D341Med (cell line): ENCODE results near the gene UQCR10.
"Not testable (repeated sequence)": the region's sequence is repeated elsewhere in the genome, so short reads cannot be mapped to it uniquely, and the experiment has no call there.

ENCODE experiments used
- DNase-seq: peaks from one replicate; pipeline ENCODE4 v3.0.0; 2012; ENCODE audit warnings: low spot score

Gene UQCR10

GRCh38 chr22:29737251-29738117, 29.7 kb upstream of the UQCR10 start:
- no peak for DNase-seq

- no peak for DNase-seq
Observed at GRCh38 chr22:29738118-29738815, 28.9 kb upstream of the UQCR10 start.

DNA sequence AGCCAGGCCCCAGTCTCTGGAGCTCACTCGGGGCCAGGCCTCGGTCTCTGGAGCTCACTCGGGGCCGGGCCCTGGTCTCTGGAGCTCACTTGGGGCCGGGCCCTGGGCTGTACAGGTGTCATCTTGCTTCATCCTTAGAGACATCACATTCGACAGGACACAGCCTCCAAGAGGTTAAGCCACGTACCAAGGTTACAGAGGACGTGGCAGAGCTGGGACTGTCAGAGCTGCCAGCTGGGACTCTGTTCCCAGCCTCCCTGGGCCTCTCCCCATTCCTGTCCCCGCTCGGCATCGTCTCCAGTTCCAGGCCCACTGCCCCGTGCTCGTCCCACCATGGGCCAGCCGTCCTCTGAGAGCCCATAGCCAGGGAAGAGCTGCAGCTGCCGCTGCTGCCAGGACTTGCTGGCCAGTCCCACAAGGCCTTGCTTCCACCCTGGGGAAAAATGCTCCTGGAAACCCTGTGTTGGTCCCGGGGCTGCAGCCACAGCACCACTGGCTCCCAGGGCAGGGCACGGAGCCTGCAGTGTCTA, 27.8 kb upstream of the UQCR10 start:
- DNase-seq, result no peak

GRCh38 chr22:29740216-29740615, 27.0 kb upstream of the UQCR10 start:
- no peak for DNase-seq

DNA sequence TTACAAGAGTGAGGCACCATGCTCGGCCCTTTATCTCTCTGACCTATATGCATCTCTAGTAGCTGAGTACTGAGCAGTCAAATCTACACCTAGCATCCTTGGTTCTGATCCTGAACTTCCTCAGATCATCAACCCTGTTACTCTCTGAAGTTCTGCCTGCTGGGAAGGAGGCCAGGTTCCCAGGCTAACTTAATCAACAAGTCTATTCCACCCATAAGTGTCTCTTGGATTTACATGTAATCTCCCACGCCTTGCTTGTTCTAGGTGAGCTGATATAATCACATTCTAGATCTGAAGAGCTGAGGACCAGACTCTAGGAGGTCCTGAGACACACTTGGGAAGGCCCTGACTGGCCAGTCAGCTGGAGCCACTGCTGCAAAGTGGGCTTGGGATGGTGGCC, 25.2 kb upstream of the UQCR10 start:
- no peak for DNase-seq

- no peak for DNase-seq
Observed at GRCh38 chr22:29742326-29742725, 24.8 kb upstream of the UQCR10 start.

- peak; percentile 79 for DNase-seq
Observed at GRCh38 chr22:29744902-29745301, 22.3 kb upstream of the UQCR10 start.

DNA sequence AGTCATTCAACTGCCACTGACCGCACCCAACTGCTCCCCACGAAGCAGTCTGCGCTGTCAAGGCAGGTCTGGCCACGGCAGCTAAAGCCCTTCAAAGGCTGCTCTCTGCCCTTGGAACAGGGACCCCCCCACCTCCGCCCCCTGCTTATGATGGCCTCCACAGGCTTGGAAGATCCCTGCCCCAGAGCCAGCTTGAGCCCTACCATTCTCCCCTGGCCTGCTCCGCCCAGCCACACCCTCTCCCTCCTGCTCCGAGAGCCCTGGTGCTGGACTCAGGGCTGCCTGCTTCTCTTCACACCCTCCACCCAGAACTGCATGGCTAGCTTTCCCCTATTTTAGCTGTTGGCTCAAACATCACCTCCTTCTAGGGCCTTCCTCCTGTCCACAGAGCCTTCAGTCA, 19.3 kb upstream of the UQCR10 start:
- DNase-seq, result peak; percentile 15

GRCh38 chr22:29748248-29748893, 18.8 kb upstream of the UQCR10 start:
- DNase-seq, result peak; percentile 14

DNA sequence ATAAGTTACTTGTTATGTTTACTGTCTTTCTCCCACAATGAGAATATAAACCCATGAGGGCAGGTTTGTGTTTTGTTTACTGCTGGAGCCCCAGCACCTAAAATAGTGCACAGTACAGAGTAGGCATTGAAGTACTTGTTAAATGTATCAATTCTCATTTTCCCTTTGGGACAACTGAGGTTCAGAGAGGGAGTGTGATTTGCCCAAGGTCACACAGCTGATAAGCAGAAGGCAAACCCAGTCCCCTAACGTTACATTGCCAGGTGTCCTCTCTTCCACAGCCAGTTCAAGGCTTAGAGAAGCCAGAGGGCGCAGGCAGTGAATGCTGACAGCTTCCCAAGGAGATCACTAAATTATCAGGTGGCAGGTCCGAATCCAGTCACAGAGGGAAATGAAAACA, 17.1 kb upstream of the UQCR10 start:
- peak; percentile 7 for DNase-seq

DNA sequence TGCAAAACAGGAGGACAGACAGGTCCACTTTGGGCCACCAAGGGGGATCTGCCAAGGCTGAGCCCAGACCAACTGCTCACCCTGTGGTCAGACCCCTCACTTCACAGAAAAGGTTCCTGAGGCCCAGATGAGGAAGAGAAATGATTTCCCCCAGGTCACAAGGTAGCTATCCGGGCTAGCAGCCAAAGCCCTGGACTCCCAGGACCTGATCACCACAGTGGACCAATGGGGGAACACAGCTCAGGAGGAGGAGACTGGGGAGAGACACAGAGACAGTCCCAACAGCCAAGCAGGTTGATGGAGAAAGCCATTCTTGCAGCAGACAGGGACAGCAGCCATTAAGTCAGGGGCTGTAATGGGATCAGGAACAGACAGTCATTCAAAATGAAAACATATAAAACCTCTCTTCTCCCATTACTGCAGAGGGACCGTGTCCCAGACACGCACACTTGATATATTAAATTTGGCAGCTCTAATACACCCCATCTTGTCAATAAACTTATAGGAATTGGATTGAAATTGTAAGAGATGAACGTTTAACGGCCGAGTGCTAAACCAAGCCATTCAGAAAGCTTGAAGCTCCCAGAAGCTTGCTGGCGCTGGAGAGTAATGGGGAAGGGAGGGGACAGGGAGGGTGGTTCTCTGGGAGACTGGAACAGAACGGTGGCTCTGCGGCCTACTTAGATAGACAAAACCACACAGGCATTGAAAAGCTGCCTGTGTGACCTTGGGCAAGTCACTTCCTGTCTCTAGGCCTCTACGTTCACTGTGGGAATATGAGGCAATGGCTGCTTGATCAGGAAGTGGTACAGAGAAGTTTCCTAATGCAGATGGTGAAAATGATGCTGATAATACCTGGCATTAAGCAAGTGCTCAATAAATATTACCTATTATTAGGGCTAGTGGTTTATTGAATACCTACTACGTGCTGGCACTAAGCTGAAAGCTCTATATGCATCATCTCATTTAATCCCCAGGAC, 16.3 kb upstream of the UQCR10 start:
- DNase-seq, result peak; percentile 17

DNA sequence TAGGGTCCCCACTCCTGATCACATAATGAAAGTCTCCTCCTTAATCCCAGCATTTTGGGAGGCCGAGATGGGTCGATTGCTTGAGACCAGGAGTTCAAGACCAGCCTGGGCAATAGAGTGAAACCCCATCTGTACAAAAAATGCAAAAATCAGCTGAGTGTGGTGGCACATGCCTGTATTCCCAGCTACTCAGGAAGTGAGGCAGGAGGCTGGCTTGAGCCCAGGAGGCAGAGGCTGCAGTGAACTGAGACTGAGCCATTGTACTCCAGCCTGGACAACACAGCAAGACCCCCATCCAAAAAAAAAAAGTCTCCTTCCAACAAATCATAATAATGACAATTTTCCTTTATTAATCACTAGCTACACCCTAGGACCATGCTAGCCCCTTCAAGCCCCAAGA, 15.5 kb upstream of the UQCR10 start:
- no peak for DNase-seq

DNA sequence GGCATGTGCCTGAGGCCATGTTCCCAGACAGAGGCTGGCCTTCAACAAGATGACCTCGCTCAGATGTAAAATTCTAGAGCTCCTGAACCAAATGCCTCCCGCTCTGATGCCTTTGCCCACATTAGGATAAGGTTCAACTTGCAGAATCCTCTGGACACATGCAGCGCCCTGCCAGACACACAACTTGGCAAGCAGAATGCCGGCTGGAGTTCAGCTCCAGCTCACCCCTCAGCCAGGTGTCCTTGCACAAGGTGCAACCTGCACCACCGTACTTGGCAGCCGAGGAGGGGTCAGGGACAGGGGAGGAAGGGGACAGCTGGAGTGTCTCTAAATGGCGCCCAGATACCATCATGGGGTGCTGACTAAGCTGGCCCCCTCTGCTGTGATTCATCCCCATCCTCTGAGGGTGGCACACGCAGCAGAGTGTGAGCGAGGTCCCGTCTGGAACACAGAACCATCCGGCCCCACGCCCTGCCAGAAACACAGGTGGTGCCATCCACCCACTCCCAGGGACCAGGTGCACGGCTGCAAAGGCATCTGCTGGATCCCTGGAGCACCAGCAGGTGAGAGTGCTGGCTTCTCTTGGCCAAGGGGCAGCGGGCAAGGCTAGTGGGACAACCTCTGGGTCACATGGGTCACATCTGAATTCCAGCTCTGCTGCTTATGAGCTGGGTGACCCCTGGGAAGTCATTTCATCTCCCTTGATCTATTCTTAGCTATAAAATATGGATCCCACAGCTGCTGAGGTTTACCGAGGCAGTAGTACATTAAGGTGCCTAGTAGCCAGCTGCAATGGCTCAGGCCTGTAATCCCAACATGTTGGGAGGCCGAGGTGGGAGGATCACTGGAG, 13.1 kb upstream of the UQCR10 start:
- DNase-seq, result peak; percentile 6

DNA sequence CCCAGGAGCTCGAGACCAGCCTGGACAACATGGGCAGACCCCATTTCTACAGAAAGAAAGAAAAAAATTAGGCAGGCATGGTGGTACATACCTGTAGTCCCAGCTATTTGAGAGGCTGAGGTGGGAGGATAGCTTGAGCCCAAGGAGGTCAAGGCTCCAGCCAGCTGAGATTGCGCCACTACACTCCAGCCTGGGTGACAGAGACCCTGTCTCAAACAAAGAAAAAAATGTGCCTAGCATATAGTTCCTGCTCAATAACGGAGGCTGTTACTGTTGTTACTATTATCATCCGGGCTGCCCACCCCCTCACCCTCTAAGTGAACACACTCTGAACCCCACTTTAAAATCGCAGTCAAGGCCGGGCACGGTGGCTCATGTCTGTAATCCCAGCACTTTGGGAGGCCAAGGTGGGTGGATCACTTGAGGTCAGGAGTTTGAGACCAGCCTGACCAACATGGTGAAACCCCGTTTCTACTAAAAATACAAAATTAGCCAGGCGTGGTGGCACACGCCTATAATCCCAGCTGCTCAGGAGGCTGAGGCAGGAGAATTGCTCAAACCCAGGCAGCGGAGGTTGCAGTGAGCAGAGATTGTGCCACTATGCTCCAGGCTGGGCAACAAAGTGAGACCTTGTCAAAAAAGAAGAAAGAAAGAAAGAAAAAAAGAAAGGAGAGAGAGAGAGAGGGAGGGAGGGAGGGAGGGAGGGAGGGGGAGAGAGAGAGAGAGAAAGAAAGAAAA, 12.3 kb upstream of the UQCR10 start:
- not testable (repeated sequence) for DNase-seq

- no peak for DNase-seq
Observed at GRCh38 chr22:29755889-29756288, 11.3 kb upstream of the UQCR10 start.

DNA sequence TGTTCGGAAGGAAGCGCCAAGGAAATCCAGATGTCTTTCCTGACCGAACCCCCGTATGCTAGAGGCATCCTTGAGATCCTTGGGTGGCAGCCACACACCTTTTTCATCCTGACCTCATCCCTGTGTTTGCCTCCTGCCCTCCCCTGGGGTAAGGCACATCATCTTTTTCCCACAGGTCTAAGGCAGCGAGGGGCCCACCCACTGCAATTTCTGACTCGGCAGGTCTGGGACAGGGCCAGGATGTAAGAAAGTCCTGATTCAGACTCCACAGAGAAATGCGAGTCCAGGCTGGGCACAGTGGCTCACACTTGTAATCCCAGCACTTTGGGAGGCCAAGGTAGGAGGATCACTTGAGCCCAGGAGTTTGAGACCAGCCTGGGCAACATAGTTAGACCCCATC, 10.8 kb upstream of the UQCR10 start:
- DNase-seq, result no peak

- no peak for DNase-seq
Observed at GRCh38 chr22:29757096-29757495, 10.1 kb upstream of the UQCR10 start.

DNA sequence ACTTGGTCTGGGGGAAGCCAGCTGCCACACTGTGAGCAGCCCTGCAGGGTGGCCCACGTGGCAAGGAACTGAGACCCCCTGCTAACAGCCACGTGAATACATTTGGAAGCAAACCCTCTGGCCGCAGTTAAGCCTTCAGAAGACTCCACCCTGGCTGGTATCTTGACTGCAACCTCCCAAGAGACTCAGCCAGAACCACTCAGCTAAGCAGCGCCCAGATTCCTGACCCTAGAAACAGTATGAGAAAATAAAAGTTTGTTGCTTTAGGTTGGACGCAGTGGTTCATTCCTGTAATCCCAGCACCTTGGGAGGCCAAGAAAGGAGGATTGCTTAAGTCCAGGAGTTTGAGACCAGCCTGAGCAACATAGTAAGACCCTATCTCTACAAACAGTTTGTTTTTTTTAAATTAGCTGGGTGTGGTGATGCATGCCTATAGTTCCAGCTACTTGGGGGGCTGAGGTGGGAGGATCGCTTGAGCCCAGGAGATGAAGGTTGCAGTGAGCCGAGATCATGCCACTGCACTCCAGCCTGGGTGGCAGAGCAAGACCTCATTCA, 9.0 kb upstream of the UQCR10 start:
- DNase-seq, result peak; percentile 10

- DNase-seq, result peak; percentile 15
Observed at GRCh38 chr22:29758959-29759358, 8.2 kb upstream of the UQCR10 start.
